Heart left ventricle (tissue), 16 donors: ENCODE measurements around the gene CDHR3. TPM values are rescaled to one million over a fixed set of nuclear protein-coding genes. Genes with fewer than 3 reads are reported as not detected.
"Not testable (repeated sequence)": the region's sequence is repeated elsewhere in the genome, so short reads cannot be mapped to it uniquely, and the experiment has no call there.

Source experiments
- ATAC-seq, 4 donors: fragments of 200-7000 bp; cut with Tn5 transposase; one replicate each; pipeline ENCODE4 v1.9.1; 2020 to 2022; ENCODE audit warnings: moderate library complexity in 4 of 4, mild to moderate bottlenecking in 3 of 4, moderate number of reproducible peaks in 1 of 4
- DNase-seq, 5 donors: peaks; one replicate each; pipeline ENCODE4 v3.0.0-alpha.2; 2020
- H3K27ac ChIP-seq, 12 donors: fragments of 200-600 bp; sonication (generic) in 4 of 12; one replicate each; pipeline versions ENCODE4 v1.5.0 to v1.8.0; 2016 to 2022; ENCODE audit warnings: mild to moderate bottlenecking in 2 of 12
- H3K27me3 ChIP-seq, 9 donors: fragments of 200-600 bp; sonication (generic) in 2 of 9; one replicate each; pipeline versions ENCODE4 v1.5.1 to v1.8.0; 2016 to 2022; ENCODE audit warnings: mild to moderate bottlenecking in 3 of 9
- H3K36me3 ChIP-seq, 9 donors: fragments of 200-600 bp; sonication (generic) in 2 of 9; one replicate each; pipeline versions ENCODE4 v1.5.0 to v1.8.0; 2018 to 2022; ENCODE audit warnings: mild to moderate bottlenecking in 2 of 9
- H3K4me1 ChIP-seq, 12 donors: fragments of 200-600 bp; sonication (generic) in 4 of 12; one replicate each; pipeline versions ENCODE4 v1.5.0 to v1.8.0; 2016 to 2022; ENCODE audit warnings: mild to moderate bottlenecking in 3 of 12
- H3K4me3 ChIP-seq, 12 donors: fragments of 200-600 bp; sonication (generic) in 4 of 12; one replicate each; pipeline versions ENCODE4 v1.5.0 to v1.8.0; 2017 to 2022; ENCODE audit warnings: mild to moderate bottlenecking in 9 of 12, moderate library complexity in 4 of 12
- H3K9me3 ChIP-seq, 12 donors: fragments of 200-600 bp; sonication (generic) in 4 of 12; one replicate each; pipeline versions ENCODE4 v1.5.0 to v1.8.0; 2016 to 2022; ENCODE audit warnings: mild to moderate bottlenecking in 1 of 12
- POLR2A ChIP-seq, 2 donors: fragments of 450-650 bp; IDR thresholded peaks; one replicate each; pipeline ENCODE4 v1.6.1; 2017; ENCODE audit warnings: antibody characterized with exemption in 2 of 2, mild to moderate bottlenecking in 2 of 2, moderate library complexity in 2 of 2
- WGBS, 4 donors: extraction: QIAGEN DNeasy Blood & Tissue Kit in 2 of 4; methylation state at CpG; one replicate each; pipeline versions ENCODE4 v1.1.5 to v1.1.7; 2013 to 2018; 5-methylcytosine and 5-hydroxymethylcytosine counted together
- intact Hi-C, 10 donors: fragments of 100-400 bp; cut with DNase I; formaldehyde crosslinking; loops; one replicate each; pipeline versions ENCODE4 v1.11.1 to v1.14.2; 2022
- polyA plus RNA-seq, 2 donors: library from polyadenylated mRNA; stranded (reverse); fragments of 200-250 nt; gene quantifications; one replicate each; pipeline ENCODE4 v1.2.3, GENCODE V29; 2013
- total RNA-seq, 9 donors: library from RNA; depleted of rRNA in 2 of 9; stranded (reverse); fragments of >200 nt in 2 of 9; fragmentation: NEBNext Ultra II Directional in 3 of 9; extraction: Animal tissue kit (Norgen Biotek cat#: 25700) in 3 of 9; gene quantifications; one replicate each; pipeline versions ENCODE4 v1.1.0 to v1.2.4, GENCODE V29; 2016 to 2023
- TF ChIP-seq, protein P1 (sequence below), 12 donors: fragments of 200-600 bp; sonication (generic) in 4 of 12; IDR thresholded peaks; one replicate each; pipeline versions ENCODE4 v1.5.0 to v1.8.0; 2018 to 2022; ENCODE audit warnings: antibody characterized with exemption in 12 of 12, mild to moderate bottlenecking in 5 of 12
- donor health status: ischemic (EF 13 %, LVEDD 7.1; RV severe dilation, severe dysfunction).
- donor health status: healthy with polysubstance abuse.
- donor health status: DM: no; HTN: yes; CAD: no.
- donor health status: DM: no; HTN: no; CAD: no.
- donor health status: ischemic (EF 25% LVEDD 6.9; RV normal size, moderate dysfunction).
- donor health status: ischemic (EF 25% LVEDD 5.7; RV mildly dilated, moderate dysfunction).
- donor health status: healthy.
- donor health status: DM: yes; HTN: yes; CAD: no.
- donor health status: ischemic (EF 35%, LVEDD 5.7; RV mildly dilated, moderate dysfunction).
- donor health status: nonischemic (EF 11% LVEDD 7.7; RV severe dilation, severe dysfunction).
- donor health status: DM: yes; HTN: yes; CAD: no.
- donor health status: PGD.
- donor health status: ischemic (EF 29% LVEDD 5.4; RV normal size, mild dysfunction).
- donor health status: nonischemic (EF 23%, LVEDD 6.1; RV moderate dilation, normal function).

Gene CDHR3
- total and polyA plus RNA-seq, 11 donors, result 0.60 to 6.1 (median 1.4) TPM

DNA sequence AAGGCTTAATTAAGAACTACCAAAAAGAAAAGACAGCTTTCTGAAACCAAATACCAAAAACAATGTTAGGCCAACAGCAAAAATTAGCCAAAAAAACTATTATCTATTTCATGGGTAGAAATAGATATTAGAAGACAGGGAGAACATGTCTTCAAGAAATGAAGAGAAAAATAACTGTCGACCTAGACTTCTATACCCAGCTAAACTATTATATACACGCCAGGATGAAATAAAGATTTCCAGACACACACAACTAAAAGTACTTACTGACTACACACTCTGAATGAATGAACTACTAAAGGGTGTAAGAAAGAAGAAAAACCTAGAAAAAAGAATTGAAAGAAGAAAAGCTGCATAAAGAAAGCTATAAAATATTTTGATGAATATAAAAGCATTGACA lies 11.5 kb upstream of the CDHR3 start:
- 93 to 95% (median 93%) methylated on average over 2 of the region's 2 CpGs for WGBS, 4 donors
- no peak overlapping the region for H3K27ac ChIP-seq
- ATAC-seq, result no peak

DNA sequence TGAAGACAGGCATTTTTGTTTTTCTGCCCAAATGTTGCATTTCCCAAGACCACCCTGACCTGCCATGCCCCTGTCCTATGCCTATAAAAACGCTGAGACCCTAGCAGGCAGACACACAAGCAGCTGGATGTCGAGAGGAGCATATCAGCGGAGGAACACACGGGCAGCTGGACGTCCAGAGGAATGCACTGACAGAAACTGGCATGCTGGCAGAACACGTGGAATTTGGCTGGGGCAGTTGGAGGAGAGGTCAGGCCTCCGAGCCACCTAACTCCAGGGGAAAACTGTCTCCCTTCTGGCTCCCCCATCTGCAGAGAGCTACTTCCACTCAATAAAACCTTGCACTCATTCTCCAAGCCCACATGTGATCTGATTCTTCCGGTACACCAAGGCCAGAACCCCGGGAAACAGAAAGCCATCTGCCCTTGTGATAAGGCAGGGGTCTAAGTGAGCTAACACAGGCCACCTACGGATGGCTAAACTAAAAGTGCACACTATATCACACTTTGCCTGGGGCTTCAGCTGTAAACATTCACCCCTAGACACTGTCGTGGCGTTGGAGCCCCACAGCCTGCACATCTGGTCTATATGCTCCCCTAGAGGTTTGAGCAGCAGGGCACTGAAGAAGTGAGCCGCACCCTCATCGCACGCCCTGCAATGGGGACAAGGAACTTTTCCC lies 10.0 kb upstream of the CDHR3 start:
- ATAC-seq (peak in 1 of 4 donors; percentile 26), DNase-seq (no peak)
- H3K27me3 ChIP-seq, result no peaks in the 10 kb centered on the region
- no peak overlapping the region for H3K27ac ChIP-seq
- no peak overlapping the region for H3K4me3 ChIP-seq
- intact Hi-C loops, result no loop called here
- TF ChIP-seq, protein P1, sequence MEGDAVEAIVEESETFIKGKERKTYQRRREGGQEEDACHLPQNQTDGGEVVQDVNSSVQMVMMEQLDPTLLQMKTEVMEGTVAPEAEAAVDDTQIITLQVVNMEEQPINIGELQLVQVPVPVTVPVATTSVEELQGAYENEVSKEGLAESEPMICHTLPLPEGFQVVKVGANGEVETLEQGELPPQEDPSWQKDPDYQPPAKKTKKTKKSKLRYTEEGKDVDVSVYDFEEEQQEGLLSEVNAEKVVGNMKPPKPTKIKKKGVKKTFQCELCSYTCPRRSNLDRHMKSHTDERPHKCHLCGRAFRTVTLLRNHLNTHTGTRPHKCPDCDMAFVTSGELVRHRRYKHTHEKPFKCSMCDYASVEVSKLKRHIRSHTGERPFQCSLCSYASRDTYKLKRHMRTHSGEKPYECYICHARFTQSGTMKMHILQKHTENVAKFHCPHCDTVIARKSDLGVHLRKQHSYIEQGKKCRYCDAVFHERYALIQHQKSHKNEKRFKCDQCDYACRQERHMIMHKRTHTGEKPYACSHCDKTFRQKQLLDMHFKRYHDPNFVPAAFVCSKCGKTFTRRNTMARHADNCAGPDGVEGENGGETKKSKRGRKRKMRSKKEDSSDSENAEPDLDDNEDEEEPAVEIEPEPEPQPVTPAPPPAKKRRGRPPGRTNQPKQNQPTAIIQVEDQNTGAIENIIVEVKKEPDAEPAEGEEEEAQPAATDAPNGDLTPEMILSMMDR (IDR thresholded peaks at IDR 0.05), result no peak
- TF ChIP-seq POLR2A (IDR thresholded peaks at IDR 0.05), result no peak
- no peaks in the 10 kb centered on the region for H3K36me3 ChIP-seq
- H3K4me1 ChIP-seq, result no peaks in the 10 kb centered on the region
- H3K9me3 ChIP-seq, result peaks cover 0 to 35% (median 7%) of the 10 kb centered on the region in 12 donors
- WGBS, 4 donors, result 50 to 66% (median 60%) methylated on average over 11 to 15 of the region's 15 CpGs

More for the DNA sequence above, 11.5 kb upstream of the CDHR3 start:
- H3K9me3 ChIP-seq, result peaks cover 0 to 35% (median 7%) of the 10 kb centered on the region in 12 donors
- H3K4me3 ChIP-seq, result no peak overlapping the region
- H3K27me3 ChIP-seq, result no peaks in the 10 kb centered on the region
- no peaks in the 10 kb centered on the region for H3K36me3 ChIP-seq
- no peaks in the 10 kb centered on the region for H3K4me1 ChIP-seq
- intact Hi-C loops, result no loop called here
- DNase-seq, result no peak
- TF ChIP-seq, protein P1 (IDR thresholded peaks at IDR 0.05), result no peak
- TF ChIP-seq POLR2A (IDR thresholded peaks at IDR 0.05), result no peak

GRCh38 chr7:105954711-105955110 lies 8.4 kb upstream of the CDHR3 start:
- 88 to 96% (median 91%) methylated on average over 3 of the region's 3 CpGs for WGBS, 4 donors
- no peak overlapping the region for H3K27ac ChIP-seq
- H3K27me3 ChIP-seq, result no peaks in the 10 kb centered on the region
- no peak overlapping the region for H3K4me3 ChIP-seq
- H3K36me3 ChIP-seq, result no peaks in the 10 kb centered on the region
- intact Hi-C loops, result no loop called here
- H3K9me3 ChIP-seq, result peaks cover 0 to 35% (median 7%) of the 10 kb centered on the region in 12 donors
- TF ChIP-seq, protein P1 (IDR thresholded peaks at IDR 0.05), result no peak
- no peak for TF ChIP-seq POLR2A (IDR thresholded peaks at IDR 0.05)
- H3K4me1 ChIP-seq, result no peaks in the 10 kb centered on the region
- DNase-seq, result no peak
- no peak for ATAC-seq

GRCh38 chr7:105955651-105956466 lies 7.2 kb upstream of the CDHR3 start:
- 81 to 95% (median 87%) methylated on average over 23 to 52 of the region's 52 CpGs for WGBS, 4 donors
- H3K4me3 ChIP-seq, H3K4me1 ChIP-seq, ATAC-seq, intact Hi-C loops, DNase-seq, H3K27ac ChIP-seq, H3K27me3 ChIP-seq, H3K36me3 ChIP-seq: not testable (repeated sequence)
- peaks cover 0 to 34% (median 7%) of the 10 kb centered on the region in 12 donors for H3K9me3 ChIP-seq
